GM12878 (cell line): Measurements from ENCODE around the gene SCN8A.

Source experiments
- MYC ChIP-seq: IDR thresholded peaks from 2 replicates; pipeline ENCODE4 v1.6.1; 2011; ENCODE audit warnings: mild to moderate bottlenecking, low read length, moderate library complexity, inconsistent platforms; ENCODE audit not compliant: insufficient read depth, insufficient replicate concordance, insufficient read length, severe bottlenecking
- POLR2A ChIP-seq: IDR thresholded peaks from 2 replicates; pipeline ENCODE4 v1.6.1; 2011; ENCODE audit warnings: low read depth, mild to moderate bottlenecking, low read length

DNA sequence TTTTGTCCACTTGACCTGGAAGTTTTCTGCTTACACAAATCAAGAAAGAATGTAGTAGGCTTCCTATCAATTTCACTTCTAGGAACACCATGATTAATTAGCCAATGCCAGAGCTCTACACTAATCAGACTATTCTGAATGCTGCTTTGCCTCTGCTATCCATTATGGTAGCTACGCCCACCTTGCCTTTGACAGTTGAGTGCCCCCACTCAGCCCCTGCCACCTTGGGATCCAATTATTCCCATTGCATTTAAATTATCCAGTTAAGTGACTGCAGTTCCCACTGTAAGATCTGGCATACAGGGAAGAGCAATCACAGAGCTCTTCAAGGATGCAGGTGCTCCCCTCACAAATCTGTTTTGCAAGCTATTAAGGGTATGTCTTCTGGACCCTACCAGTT, 210.0 kb downstream of the SCN8A start:
- TF ChIP-seq POLR2A (no peak), MYC (no peak)
